A673 (cell line): ENCODE measurements around the gene COQ5. TPM values are rescaled to one million over a fixed set of nuclear protein-coding genes. Genes with fewer than 3 reads are reported as not detected.

Experiments
- BruUV-seq: library from RNA; stranded (reverse); fragments of 400-500 nt; replicated peaks from 2 replicates; lab custom pipeline; 2021; lab: Mats Ljungman, UMichigan
- CTCF ChIA-PET: fragments of 300-600 bp; sonication (Branson Sonifier 250); formaldehyde crosslinking; loops from one replicate; lab custom pipeline; 2022; ENCODE audit warnings: antibody characterized with exemption; lab: Charles Lee
- POLR2A ChIA-PET: fragments of 300-600 bp; sonication (Branson Sonifier 250); formaldehyde crosslinking; loops from one replicate; lab custom pipeline; 2022; ENCODE audit warnings: antibody characterized with exemption; ENCODE audit not compliant: low non-redundant PET; lab: Charles Lee
- DNase-seq: peaks from one replicate; pipeline ENCODE4 v3.0.0-alpha.2; 2015; ENCODE audit warnings: low spot score
- H3K27ac ChIP-seq: fragments of 200-600 bp; sonication (generic); 2 replicates; pipeline ENCODE4 v1.5.1; 2016; ENCODE audit warnings: mixed run types, low read depth, mild to moderate bottlenecking, mixed read lengths, antibody characterized with exemption, low read length; ENCODE audit not compliant: poor library complexity, severe bottlenecking
- H3K27me3 ChIP-seq: fragments of 200-600 bp; sonication (generic); replicated peaks from 2 replicates; pipeline ENCODE4 v1.6.1; 2017; ENCODE audit warnings: mixed run types, low read depth, mild to moderate bottlenecking, mixed read lengths, antibody characterized with exemption, low read length; ENCODE audit not compliant: insufficient read depth, poor library complexity
- H3K36me3 ChIP-seq: fragments of 200-600 bp; sonication (generic); 2 replicates; pipeline ENCODE4 v1.6.1; 2016; ENCODE audit warnings: mixed run types, mild to moderate bottlenecking, mixed read lengths, antibody characterized with exemption, low read length; ENCODE audit not compliant: insufficient read depth, poor library complexity, severe bottlenecking
- H3K4me1 ChIP-seq: fragments of 200-600 bp; sonication (generic); 2 replicates; pipeline ENCODE4 v1.6.1; 2017; ENCODE audit warnings: mixed run types, mild to moderate bottlenecking, mixed read lengths, antibody characterized with exemption, low read length; ENCODE audit not compliant: insufficient read depth, poor library complexity, severe bottlenecking
- H3K4me3 ChIP-seq: fragments of 200-600 bp; sonication (generic); 2 replicates; pipeline ENCODE4 v1.5.1; 2016; ENCODE audit warnings: low read depth, mixed run types, mild to moderate bottlenecking, mixed read lengths, low read length; ENCODE audit not compliant: poor library complexity, severe bottlenecking
- H3K9me3 ChIP-seq: fragments of 200-600 bp; sonication (generic); 2 replicates; pipeline ENCODE4 v1.6.1; 2016; ENCODE audit warnings: mixed run types, low read depth, mild to moderate bottlenecking, mixed read lengths, antibody characterized with exemption, low read length; ENCODE audit not compliant: poor library complexity, severe bottlenecking
- CTCF ChIP-seq: fragments of 300-800, 200-600 bp; sonication (generic); conservative IDR thresholded peaks from 2 replicates; pipeline ENCODE4 v1.5.1; 2017; ENCODE audit warnings: low read depth, mild to moderate bottlenecking, antibody characterized with exemption, low read length, moderate library complexity, mixed read lengths
- EZH2 ChIP-seq: fragments of 200-600 bp; sonication (generic); IDR thresholded peaks from 2 replicates; pipeline ENCODE4 v1.6.1; 2017; ENCODE audit warnings: borderline replicate concordance, low read depth, mild to moderate bottlenecking, mixed read lengths, antibody characterized with exemption, low read length; ENCODE audit not compliant: poor library complexity, severe bottlenecking
- intact Hi-C: fragments of 100-400 bp; cut with micrococcal nuclease; formaldehyde crosslinking; loops from one replicate; pipeline ENCODE4 v1.10.0; 2022; ENCODE audit not compliant: unreplicated experiment
- total RNA-seq: library from RNA; stranded (reverse); gene quantifications from 2 replicates; pipeline ENCODE4 v1.2.3, GENCODE V29; 2021

The COQ5 gene
- total RNA-seq, 1 experiment from 2014 or later, result 36.5 TPM

- Histone ChIP-seq H3K4me3 (no peak overlapping the region), H3K27me3 (no peaks in the 10 kb centered on the region), H3K4me1 (no peaks in the 10 kb centered on the region), H3K27ac (no peak overlapping the region), H3K9me3 (no peaks in the 10 kb centered on the region), H3K36me3 (peaks cover 77% of the 10 kb centered on the region)
- no peak for DNase-seq
- TF ChIP-seq CTCF, result no peak
- no peak for TF ChIP-seq EZH2
- intact Hi-C loops, result no loop called here
- no TSS peak for BruUV-seq
- POLR2A ChIA-PET, result no interaction called here
- CTCF ChIA-PET, result no interaction called here
These were observed 28.6 kb upstream of the COQ5 start for GRCh38 chr12:120557589-120557988.

GRCh38 chr12:120554678-120555077 lies 25.7 kb upstream of the COQ5 start:
- no peak overlapping the region for H3K4me3 ChIP-seq
- TF ChIP-seq EZH2 (no peak), CTCF (no peak)
- ChIA-PET POLR2A (no interaction called here), CTCF (no interaction called here)
- H3K27me3 ChIP-seq, result no peaks in the 10 kb centered on the region
- DNase-seq, result no peak
- intact Hi-C loops, result no loop called here
- no TSS peak for BruUV-seq
- peaks cover 62% of the 10 kb centered on the region for H3K36me3 ChIP-seq
- no peaks in the 10 kb centered on the region for H3K4me1 ChIP-seq
- H3K9me3 ChIP-seq, result no peaks in the 10 kb centered on the region
- no peak overlapping the region for H3K27ac ChIP-seq

GRCh38 chr12:120546050-120546386 lies 17.1 kb upstream of the COQ5 start:
- POLR2A ChIA-PET, result interaction anchor here (0.7 kb wide), 1 partner anchor 89 kb away, joined by 4 read pairs; no protein-coding TSS in a partner anchor
- BruUV-seq, result no TSS peak
- no peaks in the 10 kb centered on the region for H3K27me3 ChIP-seq
- no peak for TF ChIP-seq CTCF
- TF ChIP-seq EZH2, result no peak
- DNase-seq, result no peak
- intact Hi-C loops, result no loop called here
- no peaks in the 10 kb centered on the region for H3K4me1 ChIP-seq
- peaks cover 57% of the 10 kb centered on the region for H3K36me3 ChIP-seq
- H3K9me3 ChIP-seq, result no peaks in the 10 kb centered on the region
- H3K27ac ChIP-seq, result no peak overlapping the region
- no peak overlapping the region for H3K4me3 ChIP-seq
- CTCF ChIA-PET, result no interaction called here
